Uterus (tissue), 2 donors: ENCODE data around the gene FSTL5.

Experiments
- CTCF ChIP-seq, 4 experiments: fragments of 200-600 bp in 2 of 4; fragments of 450-650 bp in 2 of 4; sonication (generic) in 2 of 4; IDR thresholded peaks; one replicate each; pipeline ENCODE4 v1.5.1; 2016 to 2019; ENCODE audit warnings: antibody characterized with exemption in 4 of 4, mild to moderate bottlenecking in 2 of 4, moderate library complexity in 1 of 4
- POLR2A ChIP-seq, 2 donors: fragments of 450-650 bp; IDR thresholded peaks; one replicate each; pipeline ENCODE4 v1.6.1; 2016; ENCODE audit warnings: antibody characterized with exemption in 2 of 2, mild to moderate bottlenecking in 1 of 2, moderate library complexity in 1 of 2

GRCh38 chr4:161448550-161449180 is 715.1 kb downstream of the FSTL5 start:
- TF ChIP-seq CTCF (IDR thresholded peaks at IDR 0.05) = no peak
- no peak for TF ChIP-seq POLR2A (IDR thresholded peaks at IDR 0.05)
